ENCODE results near the gene RBM5.

The RBM5 gene

DNA sequence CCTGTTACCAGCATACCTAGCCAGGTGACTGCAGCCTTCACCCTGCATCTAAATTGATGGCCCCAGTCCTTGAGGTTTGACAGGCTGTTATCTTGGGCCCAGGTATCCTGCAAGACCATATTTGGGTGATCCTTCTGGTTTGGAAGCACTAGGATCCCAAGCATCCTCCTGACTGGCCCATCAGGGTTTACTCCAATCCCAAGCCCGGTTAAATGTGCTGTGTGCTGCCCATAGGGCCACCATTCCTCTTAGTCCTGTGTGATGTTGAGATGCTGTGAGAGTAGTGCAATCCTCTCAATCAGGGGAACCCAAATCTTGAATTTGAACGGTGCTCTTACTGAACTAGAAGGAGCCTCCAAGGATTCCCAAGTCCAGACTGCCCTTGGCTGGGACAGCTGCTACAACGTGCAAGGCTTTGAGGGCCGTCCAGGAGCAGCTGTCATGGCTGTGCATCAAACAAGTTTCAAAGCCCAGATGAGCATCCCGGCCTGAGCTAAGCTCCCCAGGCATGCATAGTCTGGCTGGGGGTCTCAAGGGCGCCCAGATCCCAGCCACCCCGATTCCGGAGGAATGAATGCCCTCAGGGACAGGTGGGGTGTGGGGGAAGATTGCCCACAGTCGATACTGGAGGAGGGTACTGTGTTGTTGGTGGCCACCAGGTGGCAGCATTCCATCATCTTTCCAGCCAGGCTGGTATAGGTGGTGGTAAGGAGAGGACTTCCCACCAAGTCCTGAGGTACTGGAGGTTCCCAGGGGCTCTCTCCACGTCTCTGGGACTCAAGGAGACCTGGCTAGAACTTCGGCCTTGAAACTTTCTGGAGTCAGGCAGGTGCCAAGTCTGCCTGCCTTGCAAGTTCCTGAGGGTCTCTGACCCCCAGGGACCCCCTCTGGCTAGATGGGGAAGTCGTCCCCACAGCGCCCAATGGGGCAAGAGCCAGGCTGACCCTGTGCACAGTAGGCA lies 32.6 kb downstream of the RBM5 start:
- peak in 52 of 58 donors; percentile 7 to 84 (median 52) for DNase-seq

DNA sequence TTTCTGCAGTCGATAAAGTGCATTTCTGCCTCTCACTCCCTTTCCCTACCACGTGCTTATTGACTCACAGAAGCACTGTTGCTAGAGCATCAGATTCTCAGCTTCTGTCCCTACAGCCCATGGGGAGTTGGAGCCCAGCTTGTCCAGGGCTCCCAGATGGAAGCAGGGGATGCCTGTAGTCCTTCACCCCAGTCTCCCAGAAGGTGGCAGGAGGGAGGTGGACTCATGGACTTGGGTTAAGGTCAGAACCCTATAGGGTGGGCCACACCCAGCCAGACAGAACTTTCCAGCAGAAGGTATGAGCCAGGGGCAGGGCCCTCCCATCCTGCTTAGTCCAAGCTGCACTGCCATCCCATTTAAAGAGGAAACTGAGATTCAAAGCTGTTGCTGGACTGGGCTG lies 33.4 kb downstream of the RBM5 start:
- no peak for DNase-seq

DNA sequence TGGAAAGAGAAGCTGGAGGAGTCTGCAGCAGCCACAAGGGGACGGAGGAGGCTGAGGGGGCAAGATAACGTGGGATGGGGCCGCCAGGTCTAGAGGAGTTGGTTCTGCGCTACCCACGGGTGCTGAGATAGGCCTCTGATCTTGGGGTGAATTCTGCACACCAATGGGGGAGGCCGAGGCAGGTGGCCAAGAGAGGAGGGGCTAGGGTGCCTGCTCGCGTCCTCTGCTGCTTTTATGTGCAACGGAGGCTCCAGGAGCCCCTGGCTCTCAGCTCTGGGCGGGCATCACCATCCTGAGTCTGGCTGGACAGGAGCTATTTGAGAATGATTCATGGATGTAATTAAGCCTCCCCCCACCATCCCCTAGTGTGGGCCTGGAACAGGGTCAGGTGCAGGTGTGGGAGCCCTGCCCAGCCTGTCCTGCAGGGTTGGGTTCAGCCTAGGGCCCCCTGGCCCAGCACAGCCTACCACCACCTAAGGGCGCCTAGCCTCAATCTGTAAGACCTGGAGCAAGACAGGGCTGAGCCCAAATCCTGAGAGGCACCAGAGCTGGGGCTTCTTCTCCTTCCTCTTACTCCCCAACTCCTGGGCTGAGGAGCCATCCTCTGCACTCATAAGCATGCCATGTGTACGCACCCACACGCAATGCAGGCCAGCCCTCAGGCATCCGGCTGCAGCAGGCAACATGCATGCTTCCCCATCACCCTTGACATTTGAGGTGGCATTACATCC lies 34.1 kb downstream of the RBM5 start:
- no peak for DNase-seq

DNA sequence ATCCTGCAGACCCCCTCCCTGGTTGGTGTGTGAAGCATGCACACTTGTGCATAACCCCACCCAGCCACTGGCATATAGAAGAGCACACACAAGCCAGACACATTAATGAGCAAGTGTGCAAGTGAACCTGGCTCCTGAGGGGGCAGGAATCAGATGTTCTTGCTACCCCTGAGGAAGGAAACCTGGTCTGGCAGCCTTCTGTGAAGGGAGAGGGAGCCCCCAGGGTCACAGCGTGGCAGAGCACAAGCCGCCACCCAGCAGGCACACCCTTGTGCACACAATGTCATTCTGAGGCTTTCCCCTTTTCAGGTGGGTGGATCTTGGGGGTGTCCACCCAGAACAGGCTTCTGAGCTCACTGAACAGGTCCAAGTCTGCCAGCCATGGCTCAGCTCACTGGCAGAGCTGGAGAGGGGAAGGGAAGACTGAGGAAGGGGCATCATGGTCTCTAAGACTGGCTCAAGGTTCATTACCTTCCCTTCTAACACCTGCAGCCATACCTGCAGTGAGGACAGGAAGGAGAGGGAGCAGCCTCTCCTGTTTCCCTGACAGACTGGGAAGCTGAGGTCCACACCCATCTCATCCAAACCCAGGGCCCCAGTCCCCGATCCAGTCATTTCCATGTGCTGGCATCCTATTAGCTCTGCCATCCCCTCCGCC lies 34.8 kb downstream of the RBM5 start:
- DNase-seq: no peak

- no peak for DNase-seq
These were observed 35.5 kb downstream of the RBM5 start for GRCh38 chr3:50124052-50124799.

- no peak for DNase-seq
These were observed 36.1 kb downstream of the RBM5 start for GRCh38 chr3:50124800-50125178.

DNA sequence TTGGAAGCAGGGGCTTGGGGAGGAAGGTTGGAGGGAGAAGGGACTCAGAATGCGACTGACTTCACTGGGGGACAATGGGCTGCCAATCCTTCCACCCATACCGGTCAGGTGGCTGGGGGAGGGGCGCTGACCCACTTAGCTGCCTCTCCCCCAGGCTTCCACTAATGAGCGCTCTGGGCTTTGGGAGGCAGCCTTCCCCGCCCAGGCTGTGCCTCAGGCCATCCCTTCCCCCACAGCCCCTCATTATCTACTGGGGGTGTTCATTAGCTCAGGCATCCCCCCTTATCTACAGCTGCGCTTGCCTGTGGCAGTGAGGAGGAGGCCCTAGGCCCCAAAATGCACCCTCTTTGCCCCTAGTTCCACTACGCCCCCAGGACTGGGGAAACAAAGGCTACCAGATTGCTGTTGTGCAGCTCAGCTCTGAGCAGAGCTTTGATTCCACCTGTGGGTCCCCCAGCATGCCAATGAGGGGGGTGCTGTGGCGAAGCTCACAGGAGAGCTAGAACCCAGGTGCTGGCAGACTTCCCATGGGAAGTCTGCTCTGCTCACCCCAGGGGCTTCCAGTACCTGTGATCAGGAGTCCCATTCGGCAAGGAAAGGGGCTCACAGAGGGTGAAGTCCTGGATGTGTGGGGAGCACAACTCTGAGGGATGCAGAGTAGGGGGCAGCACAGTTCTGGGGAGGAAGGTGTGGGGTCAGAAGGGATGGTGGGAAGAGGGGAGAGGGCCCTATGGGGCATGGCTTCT lies 37.0 kb downstream of the RBM5 start:
- DNase-seq: peak in 1 of 58 donors; percentile 16

DNA sequence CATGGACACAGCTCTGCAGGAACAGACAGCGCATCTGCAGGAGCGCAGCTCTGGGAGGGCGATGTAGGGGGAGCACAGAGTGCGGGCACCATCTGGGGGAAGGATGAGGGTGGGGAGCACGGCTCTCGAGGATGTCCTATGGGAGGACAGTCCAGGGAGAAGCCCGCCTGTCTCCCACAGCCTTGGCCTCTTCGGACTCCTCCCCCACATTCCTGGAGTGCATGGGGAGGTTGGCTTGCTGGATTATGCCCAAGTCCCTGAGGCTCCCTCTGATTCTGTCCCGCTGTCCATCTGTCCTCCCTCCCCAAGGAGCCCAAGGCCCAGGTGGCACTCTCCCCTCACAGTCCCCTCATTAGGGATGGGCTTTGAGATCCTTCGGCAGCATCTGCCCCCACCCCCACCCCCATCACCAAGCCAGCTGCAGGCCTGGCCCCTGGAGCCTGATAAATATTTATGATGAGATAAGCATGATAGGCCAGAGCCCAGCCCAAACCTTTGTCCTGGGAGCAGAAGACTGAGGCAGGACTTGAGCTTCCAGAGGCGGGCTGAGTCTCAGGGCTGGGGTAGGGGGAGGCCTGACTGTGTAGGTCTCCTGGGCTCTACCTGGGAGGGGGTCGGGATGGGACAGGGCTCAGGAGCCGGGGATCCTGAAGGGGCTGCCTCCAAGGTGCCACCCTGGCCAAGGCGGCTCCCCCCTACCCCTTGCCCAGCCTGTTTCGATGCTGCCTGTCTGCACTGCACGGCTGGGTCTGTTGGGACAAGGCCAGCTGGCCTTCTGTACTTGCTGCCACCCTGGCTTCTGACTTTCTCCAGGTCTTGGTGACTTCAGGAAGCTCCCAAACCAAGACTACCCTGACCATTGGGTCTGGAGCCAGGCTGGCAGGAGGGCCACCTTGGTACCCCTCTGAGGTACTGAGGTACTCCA lies 37.8 kb downstream of the RBM5 start:
- DNase-seq: no peak

DNA sequence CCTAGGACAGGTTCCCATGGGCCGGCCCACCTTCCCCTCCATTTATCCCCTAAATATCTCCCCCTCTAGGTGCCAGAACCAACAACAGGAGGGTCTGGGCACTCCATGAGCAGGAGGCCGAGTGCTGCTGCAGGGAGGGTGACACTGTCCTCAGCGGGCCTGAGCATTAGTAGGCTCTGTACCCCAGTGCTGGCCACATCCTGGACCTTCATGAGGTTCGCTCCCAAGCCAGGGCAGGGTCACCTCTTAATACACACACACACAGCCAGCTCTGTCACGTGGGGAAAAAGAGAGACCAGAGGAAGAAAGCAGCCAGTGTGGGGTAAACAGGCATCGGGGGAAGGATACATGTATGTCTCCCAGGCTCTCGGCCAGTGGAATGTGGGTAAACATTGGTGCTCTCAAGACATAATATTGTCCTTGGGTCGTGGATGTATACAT lies 38.6 kb downstream of the RBM5 start:
- no peak for DNase-seq

DNA sequence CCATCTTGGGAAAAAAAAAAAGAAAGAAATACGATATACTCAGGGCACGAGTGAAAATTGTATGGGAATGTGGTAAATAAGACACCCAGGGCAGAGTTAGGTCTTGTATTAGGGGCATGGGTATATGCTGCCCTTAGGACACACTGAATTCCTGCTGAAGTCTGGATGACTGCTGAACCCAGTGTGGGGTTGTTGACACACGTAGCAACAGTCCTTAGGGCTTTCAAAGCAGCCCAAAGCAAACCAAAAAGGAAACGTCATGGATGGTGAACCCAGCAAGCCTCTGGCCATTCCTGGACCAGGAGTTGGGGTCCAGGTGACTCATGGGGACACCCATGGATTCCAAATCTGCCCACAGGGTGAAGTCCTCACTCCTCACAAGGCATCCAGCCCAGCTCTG lies 39.3 kb downstream of the RBM5 start:
- no peak for DNase-seq

DNA sequence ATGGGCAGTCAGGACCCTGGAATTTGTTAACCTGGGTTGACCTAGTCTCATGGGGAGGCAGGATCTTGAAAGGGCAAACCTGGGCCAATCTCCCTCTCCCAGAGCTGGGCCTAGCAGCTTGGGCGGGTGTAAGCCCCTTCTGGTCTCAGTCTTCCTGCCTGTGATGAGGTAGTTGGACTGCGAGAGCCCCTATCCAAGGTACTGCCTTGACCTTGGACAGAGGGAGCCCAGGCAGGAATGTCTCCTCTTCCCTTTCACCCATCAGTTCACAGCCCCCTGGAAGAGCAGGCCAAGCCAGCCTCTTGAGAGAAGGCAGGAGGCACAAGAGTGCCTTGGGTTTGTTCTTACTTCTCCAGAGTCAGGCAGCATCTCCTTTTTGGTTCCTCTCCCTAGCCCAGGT lies 41.7 kb downstream of the RBM5 start:
- DNase-seq: no peak

GRCh38 chr3:50132421-50133282 lies 43.9 kb downstream of the RBM5 start:
- peak in 1 of 58 donors; percentile 18 for DNase-seq

- no peak for DNase-seq
These were observed 44.5 kb downstream of the RBM5 start for GRCh38 chr3:50133283-50133615.

DNA sequence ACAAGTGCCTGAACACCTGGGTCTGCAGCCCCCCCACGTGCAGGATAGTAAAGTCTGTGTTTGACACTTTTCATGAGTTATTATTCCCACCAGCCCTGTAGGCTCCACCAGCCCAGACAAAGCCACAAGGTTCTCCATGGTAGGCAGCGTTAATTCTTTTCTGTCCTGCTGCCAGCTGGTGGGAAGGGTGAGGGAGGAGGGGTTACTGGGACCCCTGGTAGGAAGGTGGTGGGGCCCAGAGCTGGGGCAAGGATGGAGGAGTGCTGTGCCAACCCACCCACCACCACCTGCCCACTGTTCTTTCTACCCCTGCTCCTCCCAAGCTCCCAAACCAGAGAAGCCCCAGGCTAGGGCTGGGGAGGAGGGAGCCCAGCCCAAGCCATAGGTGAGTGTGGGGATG lies 45.6 kb downstream of the RBM5 start:
- no peak for DNase-seq

- DNase-seq: no peak
These were observed 47.2 kb downstream of the RBM5 start for GRCh38 chr3:50135964-50136363.

GRCh38 chr3:50136714-50137405 lies 48.1 kb downstream of the RBM5 start:
- no peak for DNase-seq

DNA sequence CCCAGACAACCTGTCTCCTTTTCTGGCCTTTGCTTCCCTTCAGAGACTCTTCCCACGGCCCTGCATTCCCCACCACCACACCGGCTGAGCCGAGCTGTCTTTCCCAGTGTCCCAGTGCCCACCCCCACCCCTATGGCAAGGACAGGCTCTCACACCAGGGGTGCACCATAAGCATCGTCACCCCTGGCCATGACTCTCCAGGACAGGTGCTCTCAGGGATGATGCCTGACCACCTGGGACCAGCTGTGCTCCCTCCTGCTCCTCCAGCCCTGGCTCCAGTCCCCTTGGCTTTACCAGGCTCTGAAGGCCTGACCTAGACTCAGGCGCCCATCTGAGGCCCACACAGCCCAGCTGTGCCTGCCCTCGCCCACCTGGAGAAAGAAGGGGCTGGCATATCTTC lies 48.8 kb downstream of the RBM5 start:
- no peak for DNase-seq

Measured in anterior cingulate cortex (tissue), 58 donors.